ENCODE data around the gene LAMP5. TPM values are rescaled to one million over a fixed set of nuclear protein-coding genes. Genes with fewer than 3 reads are reported as not detected.

Gene LAMP5
- total RNA-seq, 1 donor: 0.18 TPM

- TF ChIP-seq, protein P1, sequence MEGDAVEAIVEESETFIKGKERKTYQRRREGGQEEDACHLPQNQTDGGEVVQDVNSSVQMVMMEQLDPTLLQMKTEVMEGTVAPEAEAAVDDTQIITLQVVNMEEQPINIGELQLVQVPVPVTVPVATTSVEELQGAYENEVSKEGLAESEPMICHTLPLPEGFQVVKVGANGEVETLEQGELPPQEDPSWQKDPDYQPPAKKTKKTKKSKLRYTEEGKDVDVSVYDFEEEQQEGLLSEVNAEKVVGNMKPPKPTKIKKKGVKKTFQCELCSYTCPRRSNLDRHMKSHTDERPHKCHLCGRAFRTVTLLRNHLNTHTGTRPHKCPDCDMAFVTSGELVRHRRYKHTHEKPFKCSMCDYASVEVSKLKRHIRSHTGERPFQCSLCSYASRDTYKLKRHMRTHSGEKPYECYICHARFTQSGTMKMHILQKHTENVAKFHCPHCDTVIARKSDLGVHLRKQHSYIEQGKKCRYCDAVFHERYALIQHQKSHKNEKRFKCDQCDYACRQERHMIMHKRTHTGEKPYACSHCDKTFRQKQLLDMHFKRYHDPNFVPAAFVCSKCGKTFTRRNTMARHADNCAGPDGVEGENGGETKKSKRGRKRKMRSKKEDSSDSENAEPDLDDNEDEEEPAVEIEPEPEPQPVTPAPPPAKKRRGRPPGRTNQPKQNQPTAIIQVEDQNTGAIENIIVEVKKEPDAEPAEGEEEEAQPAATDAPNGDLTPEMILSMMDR (IDR thresholded peaks at IDR 0.05; ENCODE audit: insufficient read depth, low read length): no peak
- DNase-seq (ENCODE audit: low read depth): no peak
- no peak overlapping the region for H3K4me3 ChIP-seq (ENCODE audit: low read depth, low read length)
Measured at GRCh38 chr20:9506964-9507369, 7.4 kb upstream of the LAMP5 start.

DNA sequence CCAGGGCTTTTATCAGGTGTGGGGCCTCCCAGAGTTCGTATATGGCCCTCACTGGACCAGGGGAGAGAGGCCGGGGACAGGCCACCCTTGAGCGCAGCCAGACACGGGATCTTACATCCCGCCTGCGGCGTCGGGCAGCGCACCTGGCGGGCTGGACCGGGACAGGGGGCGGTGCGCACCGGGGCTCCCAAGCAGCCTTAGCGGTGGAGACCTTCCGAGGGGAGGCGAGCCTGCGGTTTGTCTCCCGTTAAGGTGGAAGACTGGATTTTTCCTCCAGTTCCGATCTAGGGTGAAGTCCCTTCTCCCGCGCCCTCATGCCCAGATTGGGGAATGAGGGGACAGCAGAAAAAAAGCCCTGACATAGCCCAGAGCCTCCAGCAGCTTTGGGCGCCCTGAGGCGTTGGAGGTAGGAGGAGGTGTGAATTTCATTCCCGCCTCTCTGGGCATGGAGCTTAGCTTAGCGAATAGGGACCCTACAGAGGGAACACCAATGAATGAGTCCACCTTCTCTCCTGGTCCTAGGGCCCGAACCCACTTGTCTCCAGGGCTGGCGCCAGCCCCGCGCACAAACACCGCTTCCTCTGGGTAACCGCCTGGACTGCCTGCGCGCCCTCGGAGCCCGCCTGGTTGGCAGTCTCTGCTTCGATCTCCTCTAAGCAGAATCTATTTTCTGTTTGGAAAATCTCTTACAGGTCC, 6.7 kb upstream of the LAMP5 start:
- DNase-seq (ENCODE audit: low read depth): no peak
- TF ChIP-seq, protein P1 (IDR thresholded peaks at IDR 0.05; ENCODE audit: insufficient read depth, low read length): no peak
- H3K4me3 ChIP-seq (ENCODE audit: low read depth, low read length): no peak overlapping the region

DNA sequence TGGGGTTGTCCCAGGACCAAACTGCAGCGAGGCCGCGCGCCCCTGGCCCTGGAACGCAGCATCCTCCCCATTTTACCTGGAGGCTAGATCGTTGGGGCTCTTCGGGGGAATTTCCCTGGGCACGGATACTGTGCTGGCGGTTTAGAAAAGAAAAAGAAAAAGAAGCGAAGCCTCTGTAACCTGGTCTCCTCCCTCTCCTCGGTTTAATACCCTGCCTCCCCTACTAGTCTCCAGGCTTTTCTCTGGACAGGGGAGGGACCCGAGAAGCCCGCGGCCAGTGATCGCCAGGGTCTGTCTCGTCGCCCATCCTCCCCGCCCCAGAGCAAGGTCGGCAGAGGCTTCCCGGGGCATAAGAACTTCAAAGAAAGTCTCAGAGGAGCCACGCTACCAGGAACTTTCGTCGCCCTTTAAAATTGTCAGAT, 6.1 kb upstream of the LAMP5 start:
- TF ChIP-seq, protein P1 (IDR thresholded peaks at IDR 0.05; ENCODE audit: insufficient read depth, low read length): no peak
- no peak overlapping the region for H3K4me3 ChIP-seq (ENCODE audit: low read depth, low read length)
- DNase-seq (ENCODE audit: low read depth): no peak

GRCh38 chr20:9508696-9509178, 5.7 kb upstream of the LAMP5 start:
- no peak overlapping the region for H3K4me3 ChIP-seq (ENCODE audit: low read depth, low read length)
- TF ChIP-seq, protein P1 (IDR thresholded peaks at IDR 0.05; ENCODE audit: insufficient read depth, low read length): no peak
- DNase-seq (ENCODE audit: low read depth): no peak

DNA sequence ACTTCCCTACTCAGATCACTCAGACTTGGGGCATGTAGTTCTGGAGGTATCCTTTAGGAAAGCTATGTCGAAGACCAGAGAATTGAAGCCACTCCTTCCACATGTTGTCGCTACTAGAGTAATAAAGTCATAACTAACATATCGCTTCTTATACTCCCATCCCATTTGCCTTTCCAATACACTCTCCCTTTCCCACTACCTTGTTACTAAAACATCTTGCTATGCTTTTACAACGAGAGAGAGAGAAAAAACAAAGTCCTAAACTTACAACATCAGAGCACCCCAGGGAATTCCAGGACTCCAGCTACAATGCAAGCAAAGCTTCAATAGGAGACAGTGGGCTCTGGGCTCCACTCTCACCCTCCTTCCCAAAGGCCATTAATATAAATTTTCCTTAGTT, 5.1 kb upstream of the LAMP5 start:
- TF ChIP-seq, protein P1 (IDR thresholded peaks at IDR 0.05; ENCODE audit: insufficient read depth, low read length): no peak
- H3K4me3 ChIP-seq (ENCODE audit: low read depth, low read length): no peak overlapping the region
- DNase-seq (ENCODE audit: low read depth): no peak

- no peak for DNase-seq (ENCODE audit: low read depth)
- H3K4me3 ChIP-seq (ENCODE audit: low read depth, low read length): no peak overlapping the region
- TF ChIP-seq, protein P1 (IDR thresholded peaks at IDR 0.05; ENCODE audit: insufficient read depth, low read length): no peak
Measured at GRCh38 chr20:9510911-9511310, 3.5 kb upstream of the LAMP5 start.

GRCh38 chr20:9514072-9514460, 324 bp upstream of the LAMP5 start:
- no peak for DNase-seq (ENCODE audit: low read depth)
- H3K4me3 ChIP-seq (ENCODE audit: low read depth, low read length): no peak overlapping the region
- TF ChIP-seq, protein P1 (IDR thresholded peaks at IDR 0.05; ENCODE audit: insufficient read depth, low read length): no peak
